Subcutaneous adipose tissue (tissue), 4 donors: Measurements from ENCODE around the gene PHLDA1. TPM values are rescaled to one million over a fixed set of nuclear protein-coding genes. Genes with fewer than 3 reads are reported as not detected.

Source experiments
- CTCF ChIP-seq: fragments of 450-650 bp; IDR thresholded peaks from one replicate; pipeline ENCODE4 v1.5.1; 2016; ENCODE audit warnings: low read depth, mild to moderate bottlenecking, control low read depth, antibody characterized with exemption, moderate library complexity
- total RNA-seq, 4 donors: library from RNA; depleted of rRNA; stranded (reverse); fragments of >200 nt; gene quantifications; one replicate each; pipeline ENCODE4 v1.1.0, GENCODE V29; 2016

The PHLDA1 gene
- total RNA-seq, 4 donors from 2014 or later, result 9.0 to 41.6 (median 19.9) TPM

- TF ChIP-seq CTCF, result no peak
These were observed 1.1 kb downstream of the PHLDA1 start for GRCh38 chr12:76030341-76031080.

- TF ChIP-seq CTCF, result no peak
These were observed 1.6 kb downstream of the PHLDA1 start for GRCh38 chr12:76029982-76030340.

GRCh38 chr12:76028571-76029277 is 2.9 kb downstream of the PHLDA1 start:
- no peak for TF ChIP-seq CTCF

GRCh38 chr12:76026643-76027063 is 4.9 kb downstream of the PHLDA1 start:
- TF ChIP-seq CTCF, result no peak

GRCh38 chr12:76025601-76026575 is 5.7 kb downstream of the PHLDA1 start:
- TF ChIP-seq CTCF, result no peak

- no peak for TF ChIP-seq CTCF
These were observed 6.5 kb downstream of the PHLDA1 start for GRCh38 chr12:76024942-76025600.
